Measurements from ENCODE around the gene UTS2B.

GRCh38 chr3:191338177-191338488, 7.8 kb upstream of the UTS2B start:
- TF ChIP-seq CTCF (IDR thresholded peaks at IDR 0.05; ENCODE audit: low read depth, low read length, missing input control) (no peak), TAF1 (conservative IDR thresholded peaks at IDR 0.05) (no peak), ZBTB33 (IDR thresholded peaks at IDR 0.05) (no peak), MAX (IDR thresholded peaks at IDR 0.05) (no peak), REST (IDR thresholded peaks at IDR 0.05) (no peak), RAD21 (IDR thresholded peaks at IDR 0.05) (no peak), EGR1 (IDR thresholded peaks at IDR 0.05; ENCODE audit: low read depth in 2 of 2) (no peak), SP1 (IDR thresholded peaks at IDR 0.05) (no peak), HNF4G (IDR thresholded peaks at IDR 0.05) (no peak), YY1 (IDR thresholded peaks at IDR 0.05) (no peak), JUND (IDR thresholded peaks at IDR 0.05) (no peak), ATF3 (IDR thresholded peaks at IDR 0.05) (no peak)

Measured in liver (tissue), 3 donors.